Measurements from ENCODE around the gene PLCB4. TPM values are rescaled to one million over a fixed set of nuclear protein-coding genes. Genes with fewer than 3 reads are reported as not detected.
A peak's percentile ranks its signal among the peaks of the same experiment; 100 is the strongest.

Gene PLCB4
- total RNA-seq, 4 donors from 2014 or later, result 2.3 to 3.9 (median 3.3) TPM

- DNase-seq (no peak), ATAC-seq (no peak)
- in situ Hi-C loops (cut with MboI; ENCODE audit: low sequenced_read_pairs in 4 of 4), result no loop called here
- H3K9me3 ChIP-seq, result no peaks in the 10 kb centered on the region
- H3K4me3 ChIP-seq, result no peak overlapping the region
- H3K27me3 ChIP-seq, result no peaks in the 10 kb centered on the region
- TF ChIP-seq, protein P1, sequence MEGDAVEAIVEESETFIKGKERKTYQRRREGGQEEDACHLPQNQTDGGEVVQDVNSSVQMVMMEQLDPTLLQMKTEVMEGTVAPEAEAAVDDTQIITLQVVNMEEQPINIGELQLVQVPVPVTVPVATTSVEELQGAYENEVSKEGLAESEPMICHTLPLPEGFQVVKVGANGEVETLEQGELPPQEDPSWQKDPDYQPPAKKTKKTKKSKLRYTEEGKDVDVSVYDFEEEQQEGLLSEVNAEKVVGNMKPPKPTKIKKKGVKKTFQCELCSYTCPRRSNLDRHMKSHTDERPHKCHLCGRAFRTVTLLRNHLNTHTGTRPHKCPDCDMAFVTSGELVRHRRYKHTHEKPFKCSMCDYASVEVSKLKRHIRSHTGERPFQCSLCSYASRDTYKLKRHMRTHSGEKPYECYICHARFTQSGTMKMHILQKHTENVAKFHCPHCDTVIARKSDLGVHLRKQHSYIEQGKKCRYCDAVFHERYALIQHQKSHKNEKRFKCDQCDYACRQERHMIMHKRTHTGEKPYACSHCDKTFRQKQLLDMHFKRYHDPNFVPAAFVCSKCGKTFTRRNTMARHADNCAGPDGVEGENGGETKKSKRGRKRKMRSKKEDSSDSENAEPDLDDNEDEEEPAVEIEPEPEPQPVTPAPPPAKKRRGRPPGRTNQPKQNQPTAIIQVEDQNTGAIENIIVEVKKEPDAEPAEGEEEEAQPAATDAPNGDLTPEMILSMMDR (IDR thresholded peaks at IDR 0.05 in 4 of 5, conservative IDR thresholded peaks at IDR 0.05 in 1 of 5), result no peak
- no peak for TF ChIP-seq POLR2A (IDR thresholded peaks at IDR 0.05)
- intact Hi-C loops (cut with DNase I; ENCODE audit: low total_unique reads), result no loop called here
- H3K4me1 ChIP-seq, result no peaks in the 10 kb centered on the region
- H3K27ac ChIP-seq, result no peak overlapping the region
- H3K36me3 ChIP-seq, result no peaks in the 10 kb centered on the region
Observed at GRCh38 chr20:9457136-9457535, 388.2 kb downstream of the PLCB4 start.

DNA sequence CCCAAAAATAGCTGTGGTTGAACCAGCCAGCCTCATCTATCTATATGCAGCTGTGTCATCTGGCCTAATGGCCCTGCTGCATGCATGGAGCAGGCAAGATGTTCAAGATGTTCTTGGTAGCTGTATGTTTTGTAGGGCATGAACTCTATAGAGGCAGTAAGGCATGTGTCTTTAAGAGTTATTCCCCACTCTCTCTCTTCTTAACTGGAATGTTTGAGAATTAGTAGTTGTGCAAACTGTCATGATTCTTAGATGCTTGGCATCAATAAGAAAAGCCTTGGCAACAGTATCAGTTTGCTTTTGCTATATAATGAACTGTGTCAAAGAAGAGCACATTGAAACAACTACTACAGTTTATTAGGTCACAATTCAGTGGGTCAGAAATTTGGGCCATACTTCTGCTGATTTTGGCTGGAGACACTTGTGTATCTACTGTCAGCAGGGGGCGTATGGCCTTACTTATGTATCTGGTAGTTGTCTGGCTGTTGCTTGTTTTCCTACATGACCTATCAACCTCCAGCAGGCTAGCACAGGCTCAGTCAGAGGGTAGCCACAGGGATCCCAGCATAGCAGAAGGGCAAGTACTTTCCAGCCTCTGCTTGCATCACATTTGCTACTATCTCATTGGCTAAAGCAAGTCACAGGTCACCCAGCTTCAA, 389.4 kb downstream of the PLCB4 start:
- no peaks in the 10 kb centered on the region for H3K4me1 ChIP-seq
- no peaks in the 10 kb centered on the region for H3K27me3 ChIP-seq
- no peak overlapping the region for H3K27ac ChIP-seq
- DNase-seq (no peak), ATAC-seq (no peak)
- H3K4me3 ChIP-seq, result no peak overlapping the region
- H3K36me3 ChIP-seq, result no peaks in the 10 kb centered on the region
- intact Hi-C loops (cut with DNase I; ENCODE audit: low total_unique reads) (no loop called here), in situ Hi-C loops (cut with MboI; ENCODE audit: low sequenced_read_pairs in 4 of 4) (no loop called here)
- no peak for TF ChIP-seq POLR2A (IDR thresholded peaks at IDR 0.05)
- TF ChIP-seq, protein P1 (IDR thresholded peaks at IDR 0.05 in 4 of 5, conservative IDR thresholded peaks at IDR 0.05 in 1 of 5), result no peak
- H3K9me3 ChIP-seq, result no peaks in the 10 kb centered on the region

DNA sequence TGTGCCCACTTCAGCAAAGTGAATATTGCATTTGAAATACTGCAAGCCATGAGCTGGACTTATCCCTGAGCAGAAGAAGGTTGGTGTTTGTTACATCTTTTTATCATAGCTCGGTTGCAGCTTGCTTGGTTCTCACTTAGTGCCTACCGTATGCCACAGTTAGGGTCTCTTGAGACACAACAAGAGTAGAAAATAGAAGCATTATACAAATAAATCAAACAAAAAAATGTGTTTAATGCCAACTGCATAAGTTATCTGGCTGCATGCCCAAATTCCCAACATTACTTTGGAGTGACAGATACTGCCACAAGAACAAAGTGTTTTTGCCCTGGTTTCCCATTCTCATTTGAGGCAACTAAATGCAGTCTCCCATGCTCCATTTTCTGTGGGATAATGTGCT, 391.6 kb downstream of the PLCB4 start:
- DNase-seq, result no peak
- Histone ChIP-seq H3K36me3 (no peaks in the 10 kb centered on the region), H3K4me1 (no peaks in the 10 kb centered on the region), H3K27me3 (no peaks in the 10 kb centered on the region), H3K27ac (no peak overlapping the region), H3K9me3 (no peaks in the 10 kb centered on the region), H3K4me3 (no peak overlapping the region)
- no peak for ATAC-seq
- TF ChIP-seq, protein P1 (IDR thresholded peaks at IDR 0.05 in 4 of 5, conservative IDR thresholded peaks at IDR 0.05 in 1 of 5), result no peak
- no peak for TF ChIP-seq POLR2A (IDR thresholded peaks at IDR 0.05)
- intact Hi-C loops (cut with DNase I; ENCODE audit: low total_unique reads) (no loop called here), in situ Hi-C loops (cut with MboI; ENCODE audit: low sequenced_read_pairs in 4 of 4) (no loop called here)

GRCh38 chr20:9467995-9468394, 399.1 kb downstream of the PLCB4 start:
- no peak overlapping the region for H3K4me3 ChIP-seq
- ATAC-seq (no peak), DNase-seq (no peak)
- H3K9me3 ChIP-seq, result no peaks in the 10 kb centered on the region
- TF ChIP-seq POLR2A (IDR thresholded peaks at IDR 0.05), result no peak
- TF ChIP-seq, protein P1 (IDR thresholded peaks at IDR 0.05 in 4 of 5, conservative IDR thresholded peaks at IDR 0.05 in 1 of 5), result peak in 1 of 5 experiments; percentile 19
- intact Hi-C loops (cut with DNase I; ENCODE audit: low total_unique reads) (no loop called here), in situ Hi-C loops (cut with MboI; ENCODE audit: low sequenced_read_pairs in 4 of 4) (no loop called here)
- no peaks in the 10 kb centered on the region for H3K36me3 ChIP-seq
- H3K27me3 ChIP-seq, result no peaks in the 10 kb centered on the region
- no peak overlapping the region for H3K27ac ChIP-seq
- H3K4me1 ChIP-seq, result no peaks in the 10 kb centered on the region

Data from gastrocnemius medialis (tissue), 4 donors.